Left kidney (tissue), 2 donors: Measurements from ENCODE around the gene UBE2N. TPM values are rescaled to one million over a fixed set of nuclear protein-coding genes. Genes with fewer than 3 reads are reported as not detected.
"Not testable (repeated sequence)": the region's sequence is repeated elsewhere in the genome, so short reads cannot be mapped to it uniquely, and the experiment has no call there.

Source experiments
- DNase-seq: peaks from one replicate; pipeline ENCODE4 v3.0.0-alpha.2; 2013
- polyA plus RNA-seq: library from polyadenylated mRNA; unstranded; fragments of 120-200 nt; gene quantifications from one replicate; pipeline ENCODE4 v1.2.1, GENCODE V29; 2013; ENCODE audit not compliant: insufficient read length

The UBE2N gene
- polyA plus RNA-seq, 1 donor, result 173 TPM

DNA sequence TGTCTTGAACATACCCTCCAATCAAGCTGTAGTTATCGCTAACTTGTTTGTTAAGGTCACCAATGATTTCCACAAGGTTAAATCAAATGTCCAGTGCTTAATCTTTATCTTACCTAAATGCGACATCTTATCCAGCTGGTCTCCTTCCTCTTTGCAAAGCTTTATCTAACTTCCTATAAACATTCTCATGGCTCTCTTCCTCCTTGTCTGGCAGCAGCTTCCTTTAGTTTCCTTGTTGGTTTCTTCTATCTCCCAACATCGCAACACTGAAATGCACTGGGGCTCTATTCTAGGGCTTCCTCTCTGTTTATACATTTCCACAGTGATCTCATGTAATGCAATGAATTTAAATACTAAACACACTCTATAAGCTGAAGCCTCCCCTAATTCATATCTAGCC lies 28.7 kb downstream of the UBE2N start:
- no peak for DNase-seq

DNA sequence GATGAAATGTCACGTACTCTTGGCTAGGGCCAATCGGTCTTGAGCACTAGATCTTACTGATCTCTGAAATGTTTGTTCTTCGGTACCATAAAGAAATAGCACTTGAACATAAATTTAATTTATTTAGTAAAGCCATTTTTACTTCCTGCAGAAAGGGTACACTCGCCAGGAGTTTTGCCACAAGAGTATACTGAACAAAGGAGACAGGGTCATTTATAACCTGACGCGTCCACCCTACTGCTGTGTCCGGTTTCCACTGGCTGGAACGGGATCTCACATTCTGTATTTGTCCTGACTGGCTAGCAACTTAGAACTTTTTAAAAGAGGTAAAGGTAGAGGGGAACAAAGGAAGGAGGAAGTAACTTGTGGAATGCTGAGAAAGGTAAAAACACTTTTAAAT lies 29.4 kb downstream of the UBE2N start:
- DNase-seq, result not testable (repeated sequence)

DNA sequence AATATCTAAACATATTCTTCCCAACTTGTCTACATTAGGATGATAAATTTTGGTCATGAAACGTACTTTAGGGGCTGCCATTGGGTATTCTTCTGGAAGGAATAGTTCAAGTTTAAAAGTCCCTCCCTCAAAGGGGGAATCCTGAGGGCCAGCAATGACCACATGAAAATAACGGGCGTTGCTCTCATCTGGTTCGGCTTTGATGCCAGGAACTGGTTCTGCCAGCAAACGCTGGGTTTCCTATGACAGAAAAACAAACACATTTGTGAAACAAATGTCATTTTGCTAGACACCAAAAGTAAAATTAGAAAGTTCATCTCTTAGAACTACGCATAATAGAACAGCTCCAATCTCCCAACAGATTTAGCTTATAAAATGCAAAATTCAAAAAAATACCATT lies 30.7 kb downstream of the UBE2N start:
- DNase-seq, result not testable (repeated sequence)

DNA sequence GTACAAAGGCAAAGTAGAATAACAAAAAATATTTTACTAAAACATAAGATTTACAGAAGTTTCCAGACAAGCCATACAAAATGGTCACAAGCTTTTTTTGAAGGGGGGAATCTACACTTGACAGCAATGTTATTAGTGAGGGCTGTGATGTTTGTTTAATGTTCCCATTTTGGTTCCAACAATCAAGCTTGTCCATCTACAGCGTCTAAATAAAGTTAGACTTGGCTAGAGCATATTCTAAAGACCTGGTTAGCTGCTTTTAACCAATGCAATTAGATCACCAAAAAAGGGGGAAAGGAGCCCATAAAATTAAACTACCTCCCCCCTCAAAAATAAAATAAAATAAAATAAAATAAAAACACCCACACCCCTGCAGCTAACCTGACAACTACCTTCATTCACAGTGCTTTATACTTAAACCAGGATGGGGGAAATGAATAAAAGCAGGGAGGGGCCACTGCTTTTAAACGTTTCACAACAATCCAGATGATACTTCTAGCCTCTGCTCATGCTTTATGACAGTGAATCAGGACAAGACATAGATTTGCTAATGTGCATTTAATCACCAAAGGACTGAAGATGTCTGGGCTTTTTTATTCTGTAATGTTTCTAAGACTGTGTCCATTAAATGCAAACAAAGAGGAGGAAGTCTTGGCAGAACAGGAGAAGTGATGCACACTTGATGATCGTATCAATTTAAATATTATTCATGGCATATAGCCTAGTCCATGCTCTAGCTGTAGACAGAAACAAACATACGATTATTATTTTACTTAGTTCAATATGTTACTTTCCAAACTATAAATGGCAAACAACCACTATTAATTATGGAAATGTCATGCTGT lies 32.2 kb downstream of the UBE2N start:
- DNase-seq, result not testable (repeated sequence)

DNA sequence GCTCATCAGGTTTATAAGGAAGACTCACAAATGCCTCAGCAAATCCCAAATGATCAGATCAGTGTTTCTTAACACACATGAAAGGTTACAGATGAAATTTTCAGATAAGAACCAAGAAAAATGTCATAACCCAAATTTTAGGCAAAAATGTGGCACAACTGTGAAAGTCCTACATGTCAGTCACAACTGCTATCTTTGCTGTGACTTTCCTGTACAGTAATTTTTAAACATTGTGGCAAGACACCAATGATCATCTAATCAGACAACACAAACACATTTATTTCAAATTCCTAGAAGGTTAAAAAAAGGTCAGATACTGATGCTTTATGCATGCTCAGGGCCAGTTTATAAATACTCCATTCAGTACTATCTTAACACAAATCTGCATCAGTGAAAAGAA lies 32.9 kb downstream of the UBE2N start:
- no peak for DNase-seq

DNA sequence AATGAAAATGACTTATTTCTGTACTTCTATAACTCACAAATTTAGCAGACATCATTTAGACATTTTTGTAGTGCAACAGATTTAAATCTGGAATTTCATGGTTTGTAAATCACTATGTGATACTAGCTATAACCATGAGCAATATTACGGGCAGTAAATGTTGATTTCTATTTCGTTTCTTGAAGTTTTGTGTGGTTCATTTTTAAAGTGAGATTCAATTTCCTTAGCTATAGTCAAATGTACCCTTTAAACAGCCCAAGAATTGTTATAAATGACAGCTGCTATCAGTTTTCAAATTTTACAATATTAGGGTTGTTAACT lies 33.8 kb downstream of the UBE2N start:
- DNase-seq, result no peak

DNA sequence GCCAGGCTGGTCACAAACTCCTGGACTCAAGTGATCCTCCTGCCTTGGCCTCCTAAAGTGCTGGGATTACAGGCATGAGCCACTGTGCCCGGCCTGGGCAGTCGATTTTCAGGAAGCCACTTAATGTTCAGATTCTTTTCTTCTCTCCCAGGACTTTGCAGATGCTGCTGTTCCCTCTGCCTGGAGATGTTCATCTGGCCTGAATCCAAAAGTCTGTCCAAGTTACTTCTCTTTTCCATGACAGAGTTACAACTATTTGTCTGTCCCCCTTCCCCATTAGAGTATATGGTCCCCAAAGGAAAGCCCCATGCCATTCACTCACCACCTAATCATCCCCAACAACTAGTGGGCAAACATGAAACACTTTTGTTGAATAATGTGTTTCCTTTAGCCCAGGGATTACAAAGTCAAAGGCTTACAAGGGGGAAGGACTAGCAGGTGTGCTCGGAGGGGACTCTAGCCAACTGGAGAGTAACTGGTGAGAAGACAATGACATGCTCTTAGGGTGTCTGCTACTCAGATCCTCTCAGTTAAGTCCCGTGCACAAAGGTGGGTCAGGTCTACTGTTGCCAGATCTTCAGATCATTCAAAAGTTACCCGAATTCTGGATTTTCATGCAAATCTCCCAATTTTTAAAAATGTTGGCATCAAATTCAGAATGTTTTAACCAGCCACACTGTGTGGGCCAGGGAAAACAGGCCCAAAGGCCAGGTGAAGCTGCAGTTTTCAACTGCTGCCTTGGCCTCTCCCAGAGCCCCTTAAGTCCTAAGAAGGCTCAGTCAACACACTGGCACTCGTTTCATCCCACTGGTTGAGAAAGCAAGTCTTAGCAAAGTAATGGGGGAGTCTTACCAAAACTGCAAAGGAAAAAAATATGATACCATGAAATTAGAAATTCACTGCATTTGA lies 34.4 kb downstream of the UBE2N start:
- no peak for DNase-seq

DNA sequence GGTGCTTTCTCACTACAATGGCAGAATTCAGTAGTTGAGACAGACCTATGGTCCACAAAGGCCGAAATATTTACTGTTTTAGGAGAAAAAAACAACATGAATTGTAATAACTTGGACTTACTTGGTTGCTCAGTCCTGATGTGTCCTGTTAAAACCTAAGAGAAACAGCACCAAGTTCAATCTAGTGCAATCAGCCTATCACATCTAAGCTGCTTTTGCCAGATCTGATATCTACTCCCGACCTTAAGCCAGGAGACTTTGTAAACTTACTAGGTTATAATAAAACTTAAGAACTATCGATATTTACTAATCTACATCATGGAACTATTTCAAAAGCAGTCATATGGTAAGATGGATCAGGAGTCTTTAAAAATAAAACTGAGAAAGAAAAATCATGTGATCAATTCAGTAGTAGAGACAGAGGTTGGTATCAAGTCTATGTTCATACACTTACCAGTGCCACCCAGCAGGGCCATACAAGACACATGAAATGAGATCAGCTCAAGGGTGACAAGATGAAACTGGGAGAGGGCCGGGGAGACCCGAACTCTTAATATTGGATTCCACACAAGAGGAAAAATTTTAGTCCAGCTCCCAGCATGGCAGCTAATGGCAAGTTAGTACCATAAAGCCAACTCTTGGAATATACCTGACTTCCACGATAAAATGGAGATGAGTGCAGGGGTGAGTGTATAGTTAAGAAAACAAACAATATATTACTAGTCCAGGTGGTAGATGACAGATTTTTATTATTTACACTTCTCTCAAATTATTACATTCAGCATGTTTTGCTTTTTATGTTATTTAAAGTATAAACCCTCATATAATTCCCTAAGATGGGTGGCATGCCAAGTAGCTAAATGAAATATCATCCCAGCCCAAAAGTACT lies 36.5 kb downstream of the UBE2N start:
- DNase-seq, result no peak

DNA sequence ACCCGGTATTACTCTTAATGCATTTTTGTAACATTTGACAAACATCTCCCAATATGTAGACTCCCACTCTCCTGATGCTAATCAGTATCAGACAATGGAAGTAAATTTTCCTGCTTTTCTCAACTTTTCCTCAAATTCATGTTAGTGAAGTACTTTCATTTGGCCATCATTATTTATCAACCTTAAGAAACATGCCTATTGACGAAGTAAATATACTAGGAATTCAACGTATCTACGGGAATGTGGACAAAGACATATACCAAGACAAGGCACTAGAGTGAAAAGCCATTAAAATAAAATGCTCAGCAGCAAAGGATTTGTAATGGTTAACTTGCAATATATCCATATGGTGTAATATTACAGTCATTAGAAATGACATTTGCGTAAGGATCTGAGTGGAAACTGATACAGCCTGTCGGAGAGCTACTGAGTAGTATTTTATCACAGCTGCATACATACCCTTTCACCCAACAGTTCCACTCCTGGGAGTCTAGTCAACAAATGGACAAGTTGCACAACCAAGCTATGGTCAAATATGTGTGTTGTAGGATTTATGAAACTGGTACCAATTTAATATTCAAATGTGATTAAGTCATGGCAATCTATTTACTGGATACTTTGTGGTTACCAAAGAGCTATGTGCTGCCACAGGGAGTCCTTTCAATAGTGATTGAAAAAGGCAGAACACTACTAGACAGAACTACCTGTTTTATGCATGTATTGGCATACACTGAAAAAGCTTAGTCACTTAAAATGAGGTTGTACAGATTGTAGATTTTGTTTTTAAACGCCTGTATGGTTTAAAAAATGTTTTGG lies 37.6 kb downstream of the UBE2N start:
- DNase-seq, result no peak

DNA sequence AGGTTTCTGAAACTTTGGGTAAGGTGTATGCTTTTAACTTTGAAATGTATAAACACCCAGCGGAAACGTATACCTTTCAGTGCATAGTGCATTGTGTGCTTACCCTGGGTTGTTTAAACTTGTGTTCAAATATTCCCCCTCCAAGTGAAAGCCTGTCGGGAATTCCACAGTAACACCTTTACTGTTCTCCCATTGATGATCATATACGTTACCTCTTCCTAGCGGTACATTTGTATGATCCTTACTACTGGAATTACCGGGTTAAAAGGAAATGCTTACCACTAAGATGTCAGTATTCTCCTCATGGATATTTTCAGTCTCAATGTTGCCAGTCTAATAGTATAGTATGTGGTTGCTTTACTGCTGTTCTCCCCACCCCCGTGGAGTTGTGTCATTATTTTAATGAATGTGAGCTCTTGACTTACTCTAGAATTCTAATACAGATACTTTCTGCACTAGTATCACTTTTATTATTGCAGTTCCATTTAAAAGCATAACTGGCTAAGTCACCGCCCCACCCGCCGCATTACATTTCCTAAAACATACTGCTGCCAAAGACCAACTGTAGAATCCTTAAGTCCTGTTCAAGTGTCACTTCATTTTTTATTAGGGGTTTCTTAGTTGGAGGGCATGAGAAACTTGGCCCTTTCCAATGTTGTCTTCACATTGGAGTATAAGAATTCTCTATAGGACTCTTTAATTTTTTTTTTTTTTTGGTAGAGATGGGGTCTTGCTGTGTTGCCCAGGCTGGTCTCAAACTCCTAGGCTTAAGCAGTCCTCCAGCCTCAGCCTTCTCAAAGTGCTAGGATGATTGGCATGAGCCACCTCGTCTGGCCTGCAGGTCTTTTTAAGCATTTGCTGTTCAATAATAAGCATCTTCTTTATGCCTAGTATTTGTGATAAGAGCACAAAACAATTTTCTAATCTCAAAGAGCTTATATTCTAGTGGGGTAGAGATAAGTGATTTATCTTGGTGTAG lies 39.1 kb downstream of the UBE2N start:
- DNase-seq, result no peak

DNA sequence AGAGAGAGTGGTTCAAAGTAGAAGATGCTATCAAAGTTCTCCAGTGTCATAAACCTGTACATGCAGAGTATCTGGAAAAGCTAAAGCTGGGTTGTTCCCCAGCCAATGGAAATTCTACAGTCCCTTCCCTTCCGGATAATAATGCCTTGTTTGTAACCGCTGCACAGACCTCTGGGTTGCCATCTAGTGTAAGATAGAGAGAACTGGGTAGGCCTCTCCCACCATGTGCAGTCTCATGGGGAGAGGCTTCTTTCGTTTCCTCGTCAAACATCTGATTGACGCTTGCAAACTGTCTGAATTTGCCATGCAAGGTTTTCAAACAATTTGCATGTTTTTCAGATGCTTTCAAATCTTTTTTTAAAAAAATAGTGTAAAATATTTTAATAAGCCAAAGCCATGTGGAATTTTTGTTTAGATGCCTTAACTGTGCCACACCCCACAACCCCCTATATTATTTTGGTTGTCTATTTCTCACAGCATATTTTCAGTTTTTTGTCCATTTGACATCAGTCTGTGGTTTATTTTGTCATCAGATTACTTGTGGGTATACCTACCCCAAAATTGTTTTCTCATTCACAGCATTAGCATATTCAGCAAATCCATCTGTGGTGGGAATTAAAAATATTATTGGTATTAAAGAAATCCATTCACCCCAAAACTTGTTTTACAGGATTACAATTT lies 42.4 kb downstream of the UBE2N start:
- DNase-seq, result not testable (repeated sequence)

DNA sequence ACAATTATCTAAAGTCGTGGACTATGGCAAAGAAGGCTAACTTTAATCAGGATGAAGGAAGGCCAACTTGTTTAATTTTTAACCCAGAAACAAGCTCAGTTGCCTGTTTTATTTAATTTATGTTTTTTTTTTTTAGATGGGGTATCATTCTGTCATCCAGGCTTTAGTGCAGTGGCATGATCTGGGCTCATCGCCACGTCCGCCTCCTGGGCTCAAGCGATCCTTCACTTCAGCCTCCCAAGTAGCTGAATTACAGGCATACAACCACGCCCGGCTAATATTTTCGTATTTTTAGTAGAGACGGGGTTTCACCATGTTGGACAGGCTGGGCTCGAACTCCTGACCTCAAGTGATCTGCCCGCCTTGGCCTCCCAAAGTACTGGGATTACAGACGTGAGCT lies 44.3 kb downstream of the UBE2N start:
- no peak for DNase-seq

DNA sequence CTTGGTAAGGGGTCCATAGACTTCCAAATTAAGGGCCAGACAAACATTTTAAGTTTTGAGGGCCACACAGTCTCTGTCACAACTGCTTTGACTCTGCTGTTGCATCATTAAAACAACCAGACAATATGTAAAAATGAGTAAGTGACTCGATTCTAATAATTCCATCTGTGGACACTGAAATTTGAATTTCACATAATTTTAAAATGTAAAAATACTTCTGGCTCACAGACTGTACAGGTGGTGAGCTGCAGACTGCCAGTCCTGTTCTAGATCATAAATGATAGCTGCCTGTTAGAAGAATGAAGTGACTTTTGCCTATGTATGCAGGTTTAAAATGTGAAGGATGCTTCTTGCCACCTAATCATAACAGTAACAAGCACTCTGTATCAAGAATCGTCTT lies 48.3 kb downstream of the UBE2N start:
- no peak for DNase-seq

DNA sequence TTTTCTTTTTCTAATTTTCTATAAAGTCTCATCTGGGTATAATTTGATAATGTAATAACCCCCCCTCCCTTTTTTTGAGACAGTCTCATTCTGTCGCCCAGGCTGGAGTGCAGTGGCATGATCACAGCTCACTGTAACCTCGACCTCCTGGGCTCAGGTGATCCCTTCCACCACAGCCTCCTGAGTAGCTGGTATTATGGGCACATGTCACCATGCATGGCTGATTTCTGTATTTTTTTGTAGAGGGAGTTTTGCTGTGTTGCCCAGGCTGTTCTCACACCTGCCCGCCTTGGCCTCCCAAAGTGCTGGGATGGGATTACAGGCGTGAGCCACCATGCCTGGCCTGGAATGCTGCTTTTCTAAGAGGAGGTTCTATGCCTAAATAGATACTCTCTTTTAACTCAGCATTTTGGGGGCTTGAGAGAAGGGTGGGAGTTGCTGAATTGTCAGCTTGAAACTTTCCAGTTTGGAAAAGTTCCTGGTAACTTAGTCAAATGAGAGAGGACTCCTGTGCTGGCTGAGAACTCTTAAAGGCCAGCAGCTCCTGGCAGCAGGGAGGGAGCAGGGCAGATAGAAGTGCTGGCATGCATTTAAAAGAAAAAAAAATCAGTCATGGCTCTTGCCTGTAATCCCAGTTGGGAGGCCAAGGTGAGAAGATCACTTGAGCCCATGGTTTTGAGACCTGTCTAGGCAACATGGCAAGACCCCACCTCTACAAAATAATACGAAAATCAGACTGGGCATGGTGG lies 51.0 kb downstream of the UBE2N start:
- DNase-seq, result no peak

DNA sequence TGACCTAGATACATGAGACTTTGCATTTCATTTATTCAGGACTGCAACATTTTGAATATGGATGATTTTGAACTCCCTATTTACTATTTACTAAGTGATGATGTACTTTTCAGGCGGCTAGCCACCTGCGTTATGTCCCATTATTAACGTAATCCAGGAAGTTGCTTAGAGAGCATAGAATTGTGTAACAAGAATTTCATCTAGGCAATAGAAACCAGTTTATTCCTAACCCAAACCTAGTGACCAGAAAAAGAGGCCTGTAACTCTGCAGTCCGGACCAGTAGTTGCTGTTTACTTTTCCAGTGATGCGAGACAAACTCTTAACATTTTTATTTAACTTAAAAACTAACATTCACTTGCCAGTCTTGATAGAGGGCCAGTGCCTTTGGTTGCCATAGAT lies 51.7 kb downstream of the UBE2N start:
- DNase-seq, result no peak

DNA sequence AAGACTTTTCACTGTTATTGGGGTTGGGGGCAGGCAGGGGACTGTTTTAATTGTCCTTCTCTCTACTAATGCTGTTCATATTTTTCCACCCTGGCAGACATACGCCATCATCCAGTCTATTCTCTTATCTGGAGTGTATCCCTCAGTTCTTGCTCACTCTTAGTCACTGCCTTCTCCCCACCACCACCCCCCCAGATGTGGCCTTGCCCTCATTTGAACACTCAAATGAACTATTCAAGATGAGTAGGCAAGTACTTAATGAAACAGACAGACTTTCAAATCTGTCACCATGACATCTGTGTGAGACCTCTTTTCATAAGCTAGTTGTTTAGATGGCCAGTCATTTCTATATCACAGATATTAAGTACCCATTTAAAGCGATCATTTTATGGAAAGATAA lies 54.0 kb downstream of the UBE2N start:
- no peak for DNase-seq

DNA sequence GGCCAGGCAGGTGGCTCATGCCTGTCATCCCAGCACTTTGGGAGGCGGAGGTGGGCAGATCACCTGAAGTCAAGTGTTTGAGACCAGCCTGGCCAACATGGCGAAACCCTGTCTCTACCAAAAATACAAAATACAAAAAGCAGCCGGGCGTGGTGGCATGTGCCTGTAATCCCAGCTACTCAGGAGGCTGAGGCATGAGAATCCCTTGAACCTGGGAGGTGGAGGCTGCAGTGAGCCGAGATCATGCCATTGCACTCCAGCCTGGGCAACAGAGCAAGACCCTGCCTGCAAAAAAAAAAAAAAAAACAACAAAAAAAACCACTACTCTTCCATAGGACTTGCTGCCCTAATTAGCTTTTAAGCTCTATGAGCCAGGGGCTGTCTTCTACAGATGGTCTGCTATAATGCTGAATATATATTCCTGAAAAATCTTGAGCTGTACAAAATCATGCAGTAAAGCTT lies 59.7 kb downstream of the UBE2N start:
- DNase-seq, result not testable (repeated sequence)

DNA sequence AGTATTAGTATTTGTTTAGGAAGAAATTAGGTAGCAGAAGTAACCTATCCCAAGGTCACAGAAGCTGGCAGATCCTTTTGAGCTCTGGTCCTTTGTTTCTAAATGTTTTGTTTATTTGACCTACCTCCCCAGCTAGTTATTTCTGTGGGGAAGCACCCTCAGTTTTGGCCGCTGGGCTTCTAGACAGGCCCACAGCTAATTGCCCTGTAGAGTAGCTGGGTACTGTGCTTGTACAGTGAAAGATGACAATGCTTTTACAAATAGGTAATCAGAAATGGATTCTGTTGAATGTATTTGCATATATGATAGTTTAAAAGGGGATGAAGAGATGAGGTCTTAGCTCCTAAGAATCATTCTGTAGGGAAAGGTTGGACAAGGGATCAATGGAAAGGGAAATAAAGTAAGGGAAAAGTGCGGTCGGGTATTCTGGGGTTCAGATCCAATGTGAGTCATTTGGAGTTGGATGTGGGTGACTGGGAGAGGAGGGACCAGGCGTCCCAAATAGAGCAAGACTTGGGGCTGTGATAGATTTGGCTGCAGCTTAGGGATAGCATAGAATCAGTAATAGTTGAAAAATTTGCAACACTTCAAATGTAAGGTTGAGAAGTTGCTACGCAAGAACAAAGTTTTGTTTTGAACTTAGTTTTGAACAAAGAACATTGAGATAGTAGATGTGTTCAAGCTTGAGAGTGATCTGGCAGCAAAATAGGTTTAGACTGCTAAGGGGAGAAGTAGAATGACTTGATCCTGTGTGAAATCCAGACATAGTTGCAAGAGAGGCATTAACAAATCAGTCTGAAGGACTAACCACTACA lies 60.4 kb downstream of the UBE2N start:
- no peak for DNase-seq
